GM19035 (cell line): ENCODE measurements around the gene PGAP3.
"Not testable (repeated sequence)": the region's sequence is repeated elsewhere in the genome, so short reads cannot be mapped to it uniquely, and the experiment has no call there.

Source experiments
- ATAC-seq: cut with Tn5 transposase; IDR thresholded peaks from one replicate; pipeline ENCODE4 v1.9.1; 2021; ENCODE audit not compliant: unreplicated experiment

PGAP3 gene, protein sequence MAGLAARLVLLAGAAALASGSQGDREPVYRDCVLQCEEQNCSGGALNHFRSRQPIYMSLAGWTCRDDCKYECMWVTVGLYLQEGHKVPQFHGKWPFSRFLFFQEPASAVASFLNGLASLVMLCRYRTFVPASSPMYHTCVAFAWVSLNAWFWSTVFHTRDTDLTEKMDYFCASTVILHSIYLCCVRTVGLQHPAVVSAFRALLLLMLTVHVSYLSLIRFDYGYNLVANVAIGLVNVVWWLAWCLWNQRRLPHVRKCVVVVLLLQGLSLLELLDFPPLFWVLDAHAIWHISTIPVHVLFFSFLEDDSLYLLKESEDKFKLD

GRCh38 chr17:39687546-39688474 lies at the start of gene PGAP3:
Gene PGAP3, minus strand, starts transcription at chr17:39688057. Its CDS starts 43 bp downstream, at chr17:39688014.
- peak; percentile 89 for ATAC-seq

- no peak for ATAC-seq
These were observed 49.4 kb upstream of the PGAP3 start for GRCh38 chr17:39737206-39737759.

- ATAC-seq, result no peak
These were observed 48.7 kb upstream of the PGAP3 start for GRCh38 chr17:39736319-39737165.

GRCh38 chr17:39735882-39736281 lies 48.0 kb upstream of the PGAP3 start:
- ATAC-seq, result no peak

DNA sequence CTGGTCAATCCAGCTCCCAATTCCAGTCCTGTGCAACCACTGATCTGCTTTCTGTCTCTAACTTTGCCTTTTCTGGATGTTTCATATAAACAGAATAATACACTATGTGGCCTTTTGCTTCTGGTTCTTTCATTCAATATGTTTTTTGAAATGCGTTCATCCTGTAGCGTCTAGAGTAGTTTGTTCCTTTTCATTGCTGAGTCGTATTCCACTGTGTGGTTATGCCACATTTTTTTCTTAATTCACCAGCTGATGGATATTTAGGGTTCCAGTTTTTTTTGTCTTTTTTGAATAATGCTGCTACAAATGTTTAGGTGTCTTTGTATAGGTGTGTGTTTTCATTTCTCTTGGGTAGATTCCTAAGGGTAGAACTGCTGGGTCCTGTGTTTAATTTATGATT lies 44.7 kb upstream of the PGAP3 start:
- ATAC-seq, result no peak

DNA sequence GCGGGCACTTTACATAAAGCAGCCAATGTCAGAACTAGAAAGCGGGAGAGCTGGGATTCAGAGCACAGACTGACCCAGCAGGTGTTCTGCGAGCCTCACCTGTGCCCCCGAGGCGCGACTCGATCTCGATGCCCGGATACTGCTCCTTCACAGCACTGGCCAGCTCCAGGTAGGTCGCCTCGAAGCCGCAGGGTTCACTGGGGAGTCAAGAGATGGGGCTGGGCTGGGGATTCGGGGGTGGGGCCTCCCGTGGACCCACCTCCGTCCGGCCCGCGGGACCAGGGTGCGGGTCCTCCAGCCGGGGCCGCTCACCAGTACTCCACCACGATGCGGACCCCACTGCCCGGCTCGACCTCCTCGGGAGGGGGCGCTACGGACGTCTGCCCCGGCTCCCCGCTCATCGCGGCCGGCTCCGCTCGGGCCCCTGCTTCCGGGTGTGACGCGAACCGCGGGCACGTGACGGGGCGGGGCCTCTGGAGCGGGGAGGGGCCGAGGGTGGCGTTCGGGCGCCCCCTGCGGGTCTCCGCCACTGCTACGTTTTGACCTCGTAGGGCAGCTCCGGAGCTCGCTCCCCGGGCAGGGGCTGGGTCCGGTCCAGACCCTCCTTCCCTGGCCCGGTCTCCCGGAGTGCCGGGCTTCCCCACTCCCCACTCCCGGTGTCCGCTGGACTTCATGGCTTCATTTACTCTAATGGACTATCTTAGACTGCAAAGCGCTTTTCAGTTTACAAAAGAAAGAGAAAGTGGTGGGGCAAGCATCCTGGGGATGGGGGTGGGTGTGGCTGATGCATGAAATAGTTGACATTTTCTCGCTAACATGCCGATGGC lies 42.5 kb upstream of the PGAP3 start, which contains the start of gene MIEN1:
TSS of gene MIEN1 (minus strand) at position 438 of the 827 bp plus-strand sequence. CDS start at position 401, 37 bp downstream.
- peak; percentile 93 for ATAC-seq

DNA sequence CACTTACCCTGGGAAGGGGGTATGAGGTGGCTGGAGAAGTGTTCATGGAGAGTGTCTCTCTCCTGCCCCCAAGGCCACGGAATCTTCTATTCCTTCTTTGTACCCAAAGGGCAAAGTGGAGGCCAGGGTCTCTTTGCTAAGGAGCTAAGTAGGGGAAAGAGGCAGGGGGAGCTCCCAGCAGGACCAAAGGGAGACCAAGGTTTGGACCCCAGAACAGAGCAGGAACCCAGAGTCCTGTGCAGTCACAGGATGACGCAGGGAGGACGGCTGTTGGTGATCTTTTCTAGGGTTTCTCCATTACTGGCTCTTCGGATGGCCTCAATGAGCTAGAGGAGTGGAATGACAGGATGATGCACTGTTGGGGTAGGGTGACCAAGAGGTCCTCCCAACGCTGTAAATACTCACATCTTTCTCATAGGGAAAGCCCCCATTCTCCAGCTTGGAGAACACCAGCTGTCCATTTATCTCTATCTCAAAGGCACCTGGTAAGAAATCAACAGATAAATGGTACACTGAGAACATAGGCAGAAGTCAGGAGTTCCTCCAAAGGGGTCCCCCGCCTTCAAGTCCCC lies 41.5 kb upstream of the PGAP3 start:
- ATAC-seq, result no peak

DNA sequence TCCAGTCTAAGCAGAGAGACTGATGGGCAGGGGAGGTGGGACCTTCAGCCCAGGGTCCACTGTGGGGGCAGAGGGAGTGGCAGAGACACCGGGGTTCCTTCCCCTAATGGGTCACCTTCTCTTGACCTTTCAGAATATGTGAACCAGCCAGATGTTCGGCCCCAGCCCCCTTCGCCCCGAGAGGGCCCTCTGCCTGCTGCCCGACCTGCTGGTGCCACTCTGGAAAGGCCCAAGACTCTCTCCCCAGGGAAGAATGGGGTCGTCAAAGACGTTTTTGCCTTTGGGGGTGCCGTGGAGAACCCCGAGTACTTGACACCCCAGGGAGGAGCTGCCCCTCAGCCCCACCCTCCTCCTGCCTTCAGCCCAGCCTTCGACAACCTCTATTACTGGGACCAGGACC lies 39.7 kb upstream of the PGAP3 start:
- ATAC-seq, result no peak

DNA sequence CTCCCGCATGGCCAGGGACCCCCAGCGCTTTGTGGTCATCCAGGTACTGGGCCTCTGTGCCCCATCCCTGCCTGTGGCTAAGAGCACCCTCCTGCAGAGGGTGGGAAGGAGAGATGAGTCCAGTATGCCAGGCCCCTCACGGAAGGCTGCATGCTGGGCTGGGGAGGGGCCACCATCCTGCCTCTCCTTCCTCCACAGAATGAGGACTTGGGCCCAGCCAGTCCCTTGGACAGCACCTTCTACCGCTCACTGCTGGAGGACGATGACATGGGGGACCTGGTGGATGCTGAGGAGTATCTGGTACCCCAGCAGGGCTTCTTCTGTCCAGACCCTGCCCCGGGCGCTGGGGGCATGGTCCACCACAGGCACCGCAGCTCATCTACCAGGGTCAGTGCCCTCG lies 38.8 kb upstream of the PGAP3 start:
- ATAC-seq, result no peak

DNA sequence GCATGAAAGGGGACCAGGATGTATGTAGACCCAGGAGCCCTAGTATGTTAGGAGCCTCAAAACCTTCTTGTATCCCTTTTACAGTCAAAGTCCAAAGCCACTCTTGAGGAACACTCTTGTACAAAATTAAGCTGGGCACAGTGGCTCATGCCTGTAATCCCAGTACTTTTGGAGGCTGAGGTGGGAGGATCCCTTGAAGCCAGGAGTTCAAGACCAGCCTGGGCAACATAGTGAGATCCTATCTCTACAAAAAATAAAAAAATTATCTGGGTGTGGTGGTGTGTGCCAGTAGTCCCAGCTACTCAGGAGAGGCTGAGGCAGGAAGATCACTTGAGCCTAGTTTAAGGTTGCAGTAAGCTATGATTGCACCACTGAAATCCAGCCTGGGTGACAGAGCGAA lies 38.1 kb upstream of the PGAP3 start:
- not testable (repeated sequence) for ATAC-seq

DNA sequence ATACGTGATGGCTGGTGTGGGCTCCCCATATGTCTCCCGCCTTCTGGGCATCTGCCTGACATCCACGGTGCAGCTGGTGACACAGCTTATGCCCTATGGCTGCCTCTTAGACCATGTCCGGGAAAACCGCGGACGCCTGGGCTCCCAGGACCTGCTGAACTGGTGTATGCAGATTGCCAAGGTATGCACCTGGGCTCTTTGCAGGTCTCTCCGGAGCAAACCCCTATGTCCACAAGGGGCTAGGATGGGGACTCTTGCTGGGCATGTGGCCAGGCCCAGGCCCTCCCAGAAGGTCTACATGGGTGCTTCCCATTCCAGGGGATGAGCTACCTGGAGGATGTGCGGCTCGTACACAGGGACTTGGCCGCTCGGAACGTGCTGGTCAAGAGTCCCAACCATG lies 36.9 kb upstream of the PGAP3 start:
- no peak for ATAC-seq

- no peak for ATAC-seq
These were observed 35.4 kb upstream of the PGAP3 start for GRCh38 chr17:39722965-39723848.

DNA sequence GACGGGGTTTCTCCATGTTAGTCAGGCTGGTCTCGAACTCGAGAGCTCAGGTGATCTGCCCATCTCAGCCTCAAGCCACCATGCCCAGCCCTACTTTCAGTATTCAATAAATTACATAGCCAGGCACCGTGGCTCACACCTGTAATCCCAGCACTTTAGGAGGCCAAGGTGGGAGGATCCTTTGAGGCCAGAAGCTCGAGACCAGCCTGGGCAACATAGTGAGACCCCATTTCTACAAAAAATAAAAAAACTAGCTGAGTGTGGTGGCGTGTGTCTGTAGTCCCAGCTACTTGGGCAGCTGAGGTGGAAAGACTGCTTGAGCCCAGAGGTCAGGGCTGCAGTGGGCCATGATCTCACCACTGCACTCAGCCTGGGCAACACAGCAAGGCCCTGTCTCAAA lies 34.2 kb upstream of the PGAP3 start:
- ATAC-seq, result no peak

DNA sequence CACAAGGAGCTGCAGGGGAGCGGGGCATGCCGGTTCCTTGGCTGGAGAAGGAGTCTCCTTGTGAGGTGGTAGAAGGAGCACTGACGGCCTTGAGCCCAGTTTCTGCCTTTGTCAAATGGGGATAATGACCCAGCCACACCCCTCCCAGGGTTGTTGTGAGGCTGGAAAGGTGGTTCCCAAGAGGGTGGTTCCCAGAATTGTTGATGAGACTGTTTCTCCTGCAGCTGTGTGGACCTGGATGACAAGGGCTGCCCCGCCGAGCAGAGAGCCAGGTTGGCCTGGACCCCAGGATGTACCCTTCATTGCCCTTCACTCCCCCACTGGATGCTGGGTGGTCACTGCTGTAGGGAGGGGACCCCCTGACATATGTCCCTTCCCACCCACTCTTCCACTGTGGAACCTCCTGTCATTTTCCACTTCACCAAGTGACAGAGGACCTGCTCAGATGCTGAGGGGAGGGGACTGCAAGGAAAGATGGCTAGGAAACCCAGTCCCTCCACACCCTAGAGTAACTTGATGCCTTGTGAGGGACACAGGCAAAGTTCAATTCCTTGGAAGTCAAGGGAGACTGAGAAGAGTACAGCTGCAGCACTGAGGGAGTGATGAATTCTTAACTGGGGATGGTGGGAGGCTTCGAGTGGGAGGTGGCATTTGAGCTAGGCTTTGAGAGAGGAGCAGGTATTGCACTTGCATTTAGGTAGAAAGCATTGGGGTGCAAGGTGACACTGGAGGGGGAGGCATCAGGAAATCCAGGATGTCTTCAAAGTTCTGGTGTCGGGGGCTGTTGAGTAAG lies 31.9 kb upstream of the PGAP3 start:
- ATAC-seq, result no peak

- no peak for ATAC-seq
These were observed 29.8 kb upstream of the PGAP3 start for GRCh38 chr17:39717660-39718059.

GRCh38 chr17:39716879-39717536 lies 29.2 kb upstream of the PGAP3 start:
- no peak for ATAC-seq
